ENCODE data around the gene MIDN.

Gene MIDN

GRCh38 chr19:1271528-1272422 lies 23.4 kb downstream of the MIDN start:
- DNase-seq, result no peak

GRCh38 chr19:1272423-1273262 lies 24.3 kb downstream of the MIDN start:
- DNase-seq, result no peak

DNA sequence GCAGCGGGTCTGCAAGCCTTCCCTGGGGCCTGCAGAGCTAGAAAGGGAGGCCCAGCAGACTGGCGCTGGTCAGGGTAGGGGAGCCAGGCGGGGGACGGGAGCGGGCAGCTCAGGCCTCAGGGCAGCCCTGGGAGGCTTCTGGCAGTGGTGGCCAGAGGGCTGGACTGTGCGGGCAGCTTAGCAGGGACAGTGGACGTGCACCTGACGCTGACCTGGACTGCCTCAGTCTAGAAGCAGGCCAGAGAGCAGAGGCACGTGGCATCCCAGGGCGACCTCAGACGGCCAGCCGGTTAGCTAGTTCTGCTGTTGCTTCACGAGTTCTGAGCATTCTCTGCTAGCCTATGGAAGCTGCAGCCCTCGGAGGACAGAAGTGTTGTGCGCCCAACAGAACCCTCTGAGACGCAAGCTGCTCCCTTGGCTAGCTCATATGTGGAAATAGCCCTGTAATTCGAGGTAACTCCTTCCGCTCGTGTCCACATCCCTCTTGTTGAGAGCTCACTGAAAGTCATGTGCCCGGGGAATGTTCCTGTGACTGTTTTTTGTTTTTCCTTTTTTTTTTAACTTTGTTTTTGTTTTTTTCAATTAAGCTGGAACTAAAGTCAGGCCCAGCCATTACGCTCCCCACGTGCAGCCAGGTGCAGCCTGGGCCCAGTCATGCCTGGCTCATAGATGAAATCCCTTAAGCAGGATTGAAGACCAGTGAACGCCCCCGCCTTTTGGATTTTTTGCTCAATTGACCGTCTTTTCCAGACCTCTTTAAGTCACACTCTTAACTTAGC lies 25.1 kb downstream of the MIDN start:
- DNase-seq, result no peak

DNA sequence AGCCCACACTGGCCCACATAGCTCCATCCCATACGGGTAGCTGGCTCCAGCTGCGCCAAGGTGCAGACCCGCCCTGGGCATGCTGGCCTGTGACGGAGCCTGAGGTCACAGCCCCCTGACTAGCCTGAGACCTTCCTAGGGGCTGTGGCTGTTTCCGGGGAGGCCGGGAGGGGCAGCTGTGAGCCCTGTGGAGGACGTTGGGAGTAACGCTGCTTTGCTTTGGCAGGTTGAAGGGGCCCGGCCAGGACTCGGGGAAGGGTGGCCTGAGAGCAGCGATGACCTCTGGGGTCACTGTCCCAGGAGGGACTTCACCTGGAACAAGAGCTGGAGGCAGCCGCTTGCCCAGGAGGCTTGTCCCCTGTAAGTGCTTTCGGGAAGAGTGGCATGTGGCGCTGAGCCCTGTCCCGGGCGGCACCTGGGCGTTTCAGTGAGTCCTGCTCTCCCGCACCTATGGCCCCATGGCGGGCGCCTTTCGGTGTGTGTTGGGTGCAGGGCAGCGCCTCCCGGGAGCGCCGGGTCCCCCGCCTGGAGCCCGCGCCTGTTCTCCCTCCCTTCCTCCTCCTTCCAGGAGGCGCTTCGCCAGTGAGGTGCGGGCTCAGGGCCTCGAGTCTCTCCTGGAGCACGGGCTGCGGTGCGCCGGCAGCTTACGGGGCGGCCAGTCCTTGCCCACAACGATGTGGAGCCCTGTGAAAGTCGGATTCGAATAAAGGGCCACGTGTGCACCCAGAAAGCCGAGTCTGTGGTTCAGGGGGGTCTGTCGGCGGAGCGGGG lies 25.9 kb downstream of the MIDN start:
- no peak for DNase-seq

DNA sequence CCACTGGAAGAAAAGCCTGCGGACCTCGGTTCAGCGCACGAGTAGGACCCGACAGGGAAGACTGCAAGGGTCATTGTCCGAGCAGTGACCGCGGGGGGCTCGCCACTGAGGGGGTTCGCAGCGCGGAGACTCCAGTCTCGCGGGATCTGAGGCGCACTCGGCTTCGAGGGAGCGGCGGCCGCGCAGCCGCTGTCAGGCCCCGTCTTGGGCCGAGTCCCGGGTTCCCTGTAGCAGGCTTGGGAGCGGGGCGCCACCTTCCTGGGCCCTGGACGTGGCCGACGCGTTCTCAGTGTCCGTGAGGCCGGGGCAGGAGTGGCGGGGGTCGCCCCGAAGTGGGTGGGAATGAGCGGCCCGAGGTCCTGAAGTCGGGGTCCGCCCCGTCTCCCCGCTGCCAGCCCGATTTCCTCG lies 26.5 kb downstream of the MIDN start:
- DNase-seq, result no peak

DNA sequence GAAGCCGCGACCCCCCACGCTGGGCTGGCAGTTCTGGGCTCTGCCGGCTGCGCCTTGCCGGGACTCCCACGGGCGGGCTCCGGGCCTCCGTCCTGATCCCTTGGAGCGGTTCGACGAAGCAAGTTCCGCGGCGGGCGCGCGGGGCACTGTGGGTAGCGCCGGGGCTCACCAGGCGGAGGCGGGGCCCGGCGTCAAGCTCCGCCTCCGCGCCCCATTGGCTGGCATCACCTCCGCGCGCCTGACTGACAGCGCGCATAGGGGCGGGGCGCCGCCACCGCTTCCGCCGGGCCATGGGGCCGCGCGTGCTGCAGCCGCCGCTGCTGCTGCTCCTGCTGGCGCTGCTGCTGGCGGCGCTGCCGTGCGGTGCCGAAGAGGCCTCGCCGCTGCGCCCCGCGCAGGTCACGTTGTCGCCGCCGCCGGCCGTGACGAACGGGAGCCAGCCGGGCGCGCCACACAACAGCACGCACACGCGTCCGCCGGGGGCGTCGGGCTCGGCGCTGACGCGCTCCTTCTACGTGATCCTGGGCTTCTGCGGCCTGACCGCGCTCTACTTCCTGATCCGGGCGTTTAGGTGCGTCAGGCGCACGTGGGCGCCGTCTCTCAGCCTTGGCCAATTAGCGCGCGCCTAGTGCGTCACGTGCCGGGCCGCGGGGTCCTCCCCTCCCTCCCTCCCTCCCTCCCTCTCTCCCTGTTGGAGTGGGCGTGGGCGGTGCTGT lies 27.0 kb downstream of the MIDN start, which contains the start of gene FAM174C:
Gene FAM174C (plus strand): TSS at position 271 of the 716 bp plus-strand sequence. CDS start 20 bp downstream, at position 291.
- DNase-seq, result peak; percentile 69

GRCh38 chr19:1275976-1276627 lies 27.7 kb downstream of the MIDN start:
- no peak for DNase-seq

DNA sequence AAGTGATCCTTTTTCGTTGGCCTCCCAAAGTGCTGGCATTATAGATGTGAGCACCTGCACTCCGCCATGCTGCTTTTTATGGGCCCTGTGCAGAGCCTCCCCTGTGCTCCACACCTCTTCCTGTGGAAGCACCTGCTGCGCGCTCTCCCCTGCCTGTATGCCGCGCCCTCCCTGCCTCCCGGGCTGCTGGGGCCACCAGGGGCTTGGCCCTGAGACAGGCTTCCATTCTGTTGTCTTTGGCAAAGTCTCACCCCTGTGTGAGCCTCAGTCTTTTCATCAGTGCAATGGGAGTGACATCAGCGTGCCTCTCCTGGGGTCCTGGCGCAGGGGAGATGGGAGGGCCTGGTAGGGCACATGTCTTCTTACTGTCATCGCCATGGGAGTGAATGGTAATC lies 28.2 kb downstream of the MIDN start:
- no peak for DNase-seq

DNA sequence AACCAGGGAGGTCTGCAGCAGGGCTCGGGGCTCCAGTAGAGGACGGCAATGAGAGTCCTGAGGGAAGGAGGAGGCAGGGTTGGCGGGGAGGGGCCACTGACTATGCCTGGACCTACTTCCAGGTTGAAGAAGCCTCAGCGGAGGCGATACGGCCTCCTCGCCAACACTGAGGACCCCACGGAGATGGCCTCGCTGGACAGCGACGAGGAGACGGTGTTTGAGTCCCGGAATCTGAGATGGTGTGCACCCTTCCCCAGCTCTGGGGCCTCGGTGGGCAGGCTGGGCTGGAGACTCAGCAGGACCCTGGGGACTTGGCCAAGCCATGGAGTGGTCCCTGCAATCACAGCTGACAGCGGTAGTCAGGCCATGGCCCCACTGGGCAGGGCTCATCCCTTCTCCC lies 28.7 kb downstream of the MIDN start:
- no peak for DNase-seq

GRCh38 chr19:1278074-1278473 lies 29.7 kb downstream of the MIDN start:
- DNase-seq, result no peak

DNA sequence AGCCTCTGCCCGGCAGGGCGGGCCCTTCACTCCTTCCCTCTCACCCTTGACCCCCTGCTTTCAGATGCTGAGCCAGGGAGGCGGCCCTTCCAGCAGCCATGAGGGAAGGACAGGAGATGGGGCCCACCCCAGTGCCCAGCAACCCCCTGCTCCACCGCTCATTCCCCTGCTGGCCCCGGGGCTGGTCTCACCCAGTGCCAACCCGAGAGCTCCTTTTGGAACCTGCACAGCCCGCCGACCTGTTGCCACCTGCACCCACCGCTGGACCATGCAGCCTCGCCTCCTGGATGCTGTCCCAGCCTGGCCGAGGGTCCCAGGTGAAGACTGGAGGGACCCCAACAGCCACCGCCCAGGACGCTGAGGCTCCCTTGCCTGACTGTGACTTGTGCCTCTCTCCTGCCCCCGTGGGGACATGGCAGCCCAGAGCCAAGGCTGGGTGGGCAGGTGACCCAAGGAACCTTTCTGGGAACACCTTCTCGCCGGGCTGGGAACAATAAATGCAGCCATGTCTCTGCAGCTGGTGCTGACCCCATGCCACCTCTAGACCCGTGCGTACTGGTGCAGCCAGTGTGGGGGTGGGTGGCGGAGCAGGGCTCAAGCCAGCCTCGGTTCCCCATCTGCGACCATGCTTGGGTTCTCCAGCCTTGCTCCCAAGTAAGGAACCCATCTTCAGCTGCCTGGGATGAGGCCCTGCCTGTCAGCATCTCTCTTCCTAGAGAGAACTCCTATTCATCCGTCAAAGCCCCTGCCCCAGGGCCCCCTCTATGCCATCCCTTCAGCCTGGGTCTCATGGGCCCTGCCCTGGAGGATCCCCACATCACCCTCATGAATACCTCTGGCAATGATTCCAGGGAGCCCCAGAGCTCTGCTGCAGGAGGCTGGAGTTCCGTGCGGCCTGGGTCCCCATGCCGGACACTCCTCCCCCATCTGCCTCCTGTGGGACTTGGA lies 30.6 kb downstream of the MIDN start:
- no peak for DNase-seq

GRCh38 chr19:1279782-1280341 lies 31.5 kb downstream of the MIDN start:
- no peak for DNase-seq

GRCh38 chr19:1280636-1281568 lies 32.5 kb downstream of the MIDN start:
- no peak for DNase-seq

DNA sequence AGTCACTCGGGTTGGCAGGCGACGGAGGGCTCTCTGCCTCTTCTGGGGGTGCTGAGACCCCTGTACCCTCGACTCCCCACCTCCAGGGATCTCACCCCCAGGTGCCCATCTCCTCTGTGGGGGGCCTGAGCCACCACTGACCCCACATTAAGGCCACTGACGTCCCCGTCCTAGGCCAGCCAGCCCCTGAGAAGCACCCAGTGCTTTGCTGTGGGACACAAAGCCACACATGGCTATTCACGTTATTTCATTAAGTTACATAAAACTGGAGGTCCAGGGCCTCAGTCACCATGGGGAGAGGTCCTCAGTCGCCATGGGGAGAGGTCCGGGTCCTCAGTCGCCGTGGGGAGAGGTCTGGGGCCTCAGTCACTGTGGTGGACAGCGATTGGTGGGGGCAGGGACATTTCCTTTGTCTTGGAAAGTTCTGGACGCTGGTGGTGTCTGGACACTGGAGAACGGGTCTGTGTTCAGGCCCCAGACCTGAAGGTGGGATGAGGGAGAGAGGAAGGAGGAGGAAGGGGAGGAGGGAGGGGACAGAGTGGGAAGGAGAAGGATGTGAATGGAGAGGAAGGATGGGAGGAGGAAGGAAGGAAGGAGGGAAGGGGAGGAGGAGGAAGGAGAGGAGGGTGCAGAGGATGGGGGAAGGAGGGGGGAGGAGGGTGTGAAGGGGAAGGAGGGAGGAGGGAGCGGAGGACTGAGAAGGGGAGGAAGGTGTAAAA lies 33.3 kb downstream of the MIDN start:
- DNase-seq, result no peak

GRCh38 chr19:1282588-1283206 lies 34.3 kb downstream of the MIDN start:
- no peak for DNase-seq

DNA sequence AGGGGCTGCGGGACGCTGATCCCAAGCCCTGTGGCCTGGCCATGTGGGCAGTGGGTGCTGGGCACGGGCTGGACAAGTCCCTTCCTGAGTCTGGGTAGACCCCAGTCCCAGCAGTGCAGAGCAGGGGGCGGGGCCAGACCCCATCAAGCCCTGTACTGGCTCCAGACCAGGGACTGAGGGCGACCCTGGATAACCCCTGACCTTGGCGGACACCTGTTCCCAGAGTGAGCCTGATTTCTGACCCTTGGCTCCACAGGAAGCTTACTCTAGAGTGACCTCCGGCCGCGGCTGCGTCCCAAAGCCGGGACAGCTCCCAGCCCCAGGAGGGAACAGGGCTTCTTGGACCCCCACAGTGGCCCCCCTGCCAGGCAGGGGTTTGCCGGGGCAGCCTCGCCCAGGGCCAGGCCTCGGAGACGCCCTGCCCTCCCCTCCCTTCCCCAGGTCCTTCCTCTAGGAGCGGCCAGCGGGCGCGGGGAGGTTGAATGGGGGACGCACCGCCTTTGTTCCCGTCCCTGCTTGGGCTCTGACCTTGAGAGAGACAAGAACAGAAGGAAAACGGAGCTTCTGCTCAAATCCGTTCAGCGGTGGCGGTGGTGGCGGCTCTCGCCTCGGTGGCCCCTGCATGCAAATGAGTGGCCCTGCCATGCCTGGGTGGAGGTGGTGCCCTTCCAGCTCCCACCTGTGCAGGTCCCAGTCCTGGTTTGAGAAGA lies 35.0 kb downstream of the MIDN start:
- DNase-seq, result no peak

DNA sequence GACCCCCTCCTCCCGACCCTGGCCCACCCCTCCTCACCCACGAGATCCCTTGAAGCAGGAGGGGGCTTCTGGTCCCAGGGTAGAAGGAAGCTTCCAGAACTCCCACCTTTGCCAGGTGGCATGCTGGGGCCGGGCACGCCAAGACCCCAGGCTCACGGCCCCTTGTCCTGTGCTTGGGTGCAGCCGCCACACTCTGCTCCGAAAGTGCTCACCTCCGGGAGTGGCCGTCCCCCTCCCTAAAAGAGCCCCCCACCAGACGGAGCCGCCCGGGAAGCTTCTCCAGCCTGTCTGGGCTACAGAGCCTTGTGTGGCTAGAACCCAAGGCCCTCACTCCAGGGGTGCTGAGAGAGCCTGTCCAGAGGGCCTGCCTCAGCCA lies 35.5 kb downstream of the MIDN start:
- no peak for DNase-seq
